H9 (cell line): ENCODE data around the gene FANCC. TPM values are rescaled to one million over a fixed set of nuclear protein-coding genes. Genes with fewer than 3 reads are reported as not detected.

Experiments used
- DNase-seq: peaks from one replicate; pipeline ENCODE4 v3.0.0-alpha.2; 2017
- H2AFZ ChIP-seq: one replicate; pipeline ENCODE4 v1.6.1; 2013; ENCODE audit warnings: mild to moderate bottlenecking, low read length, control low read depth, moderate library complexity
- H2AK5ac ChIP-seq: 2 replicates; pipeline ENCODE4 v1.6.1; 2013; ENCODE audit warnings: low read length, control low read depth, mixed read lengths; ENCODE audit not compliant: insufficient read length
- H2BK120ac ChIP-seq: one replicate; pipeline ENCODE4 v1.6.1; 2013; ENCODE audit warnings: low read depth, mild to moderate bottlenecking, low read length, control low read depth, inconsistent platforms; ENCODE audit not compliant: poor library complexity, severe bottlenecking
- H2BK12ac ChIP-seq: 2 replicates; pipeline ENCODE4 v1.6.1; 2013; ENCODE audit warnings: low read length, control low read depth, mixed read lengths, low read depth; ENCODE audit not compliant: insufficient read length
- H2BK15ac ChIP-seq: 2 replicates; pipeline ENCODE4 v1.6.1; 2013; ENCODE audit warnings: low read depth, low read length, control low read depth
- H2BK20ac ChIP-seq: one replicate; pipeline ENCODE4 v1.6.1; 2013; ENCODE audit warnings: low read depth, mild to moderate bottlenecking, low read length, control low read depth, inconsistent platforms; ENCODE audit not compliant: poor library complexity, severe bottlenecking
- H2BK5ac ChIP-seq: 2 replicates; pipeline ENCODE4 v1.6.1; 2013; ENCODE audit warnings: low read length, control low read depth, mixed read lengths; ENCODE audit not compliant: insufficient read length
- H3K14ac ChIP-seq: 2 replicates; pipeline ENCODE4 v1.6.1; 2013; ENCODE audit warnings: low read length, control low read depth; ENCODE audit not compliant: insufficient read depth
- H3K18ac ChIP-seq: 2 replicates; pipeline ENCODE4 v1.6.1; 2013; ENCODE audit warnings: low read depth, mild to moderate bottlenecking, mixed read lengths, low read length, control low read depth; ENCODE audit not compliant: insufficient read length
- H3K23ac ChIP-seq: 2 replicates; pipeline ENCODE4 v1.6.1; 2013; ENCODE audit warnings: low read length, control low read depth, mixed read lengths, low read depth; ENCODE audit not compliant: insufficient read length
- H3K23me2 ChIP-seq: 2 replicates; pipeline ENCODE4 v1.6.1; 2013; ENCODE audit warnings: low read depth, mild to moderate bottlenecking, mixed read lengths, low read length, control low read depth; ENCODE audit not compliant: insufficient read length, poor library complexity, severe bottlenecking
- H3K27ac ChIP-seq: 2 replicates; pipeline ENCODE4 v1.5.1; 2013; ENCODE audit warnings: low read length, control low read depth, mixed read lengths, low read depth; ENCODE audit not compliant: insufficient read length
- H3K27me3 ChIP-seq: 2 replicates; pipeline ENCODE4 v1.6.1; 2013; ENCODE audit warnings: low read length, control low read depth, inconsistent platforms; ENCODE audit not compliant: insufficient read depth
- H3K4ac ChIP-seq: 2 replicates; pipeline ENCODE4 v1.6.1; 2013; ENCODE audit warnings: low read depth, mild to moderate bottlenecking, control low read depth, inconsistent platforms, low read length, moderate library complexity
- H3K4me1 ChIP-seq: 2 replicates; pipeline ENCODE4 v1.6.1; 2013; ENCODE audit warnings: low read length, control low read depth, inconsistent platforms; ENCODE audit not compliant: insufficient read depth
- H3K4me2 ChIP-seq: 2 replicates; pipeline ENCODE4 v1.6.1; 2013; ENCODE audit warnings: low read length, control low read depth, mixed read lengths; ENCODE audit not compliant: insufficient read length, insufficient read depth
- H3K56ac ChIP-seq: 2 replicates; pipeline ENCODE4 v1.6.1; 2013; ENCODE audit warnings: low read depth, mild to moderate bottlenecking, mixed read lengths, low read length, control low read depth; ENCODE audit not compliant: insufficient read length
- H3K79me1 ChIP-seq: 2 replicates; pipeline ENCODE4 v1.6.1; 2013; ENCODE audit warnings: low read depth, mild to moderate bottlenecking, moderate library complexity, low read length, control low read depth, inconsistent platforms; ENCODE audit not compliant: insufficient read depth, poor library complexity, severe bottlenecking
- H3K79me2 ChIP-seq: 2 replicates; pipeline ENCODE4 v1.6.1; 2013; ENCODE audit warnings: low read length, control low read depth, inconsistent platforms; ENCODE audit not compliant: insufficient read depth
- H3K9ac ChIP-seq: 2 replicates; pipeline ENCODE4 v1.6.1; 2013; ENCODE audit warnings: low read length, control low read depth, mixed read lengths; ENCODE audit not compliant: insufficient read length; ENCODE audit errors: extremely low read depth
- H3K9me3 ChIP-seq: one replicate; pipeline ENCODE4 v1.6.1; 2013; ENCODE audit warnings: low read depth, low read length, inconsistent platforms; ENCODE audit not compliant: control insufficient read depth
- H3T11ph ChIP-seq: one replicate; pipeline ENCODE4 v1.6.1; 2013; ENCODE audit warnings: mild to moderate bottlenecking, low read length, control low read depth, inconsistent platforms
- H4K20me1 ChIP-seq: one replicate; pipeline ENCODE4 v1.6.1; 2013; ENCODE audit not compliant: control insufficient read depth, insufficient read length, insufficient read depth
- H4K5ac ChIP-seq: 2 replicates; pipeline ENCODE4 v1.6.1; 2013; ENCODE audit warnings: low read depth, mild to moderate bottlenecking, mixed read lengths, low read length, control low read depth; ENCODE audit not compliant: insufficient read length
- H4K8ac ChIP-seq: replicated peaks from 2 replicates; pipeline ENCODE4 v1.6.1; 2013; ENCODE audit warnings: low read length, control low read depth, mixed read lengths, low read depth; ENCODE audit not compliant: insufficient read length
- H4K91ac ChIP-seq: 2 replicates; pipeline ENCODE4 v1.6.1; 2013; ENCODE audit warnings: low read depth, mild to moderate bottlenecking, moderate library complexity, mixed read lengths, low read length, control low read depth; ENCODE audit not compliant: insufficient read length
- H3K27ac Mint-ChIP-seq, 3 experiments: 2 replicates in 2 of 3; 3 replicates in 1 of 3; pipeline ENCODE4 v1.8.0; 2020 to 2021; ENCODE audit warnings: mixed read lengths in 3 of 3, mild to moderate bottlenecking in 1 of 3, moderate library complexity in 1 of 3
- H3K27me3 Mint-ChIP-seq: 2 replicates; pipeline ENCODE4 v1.8.0; 2021; ENCODE audit warnings: low read depth, mild to moderate bottlenecking, moderate library complexity, mixed read lengths
- H3K36me3 Mint-ChIP-seq, 3 experiments: 2 replicates in 2 of 3; 3 replicates in 1 of 3; pipeline ENCODE4 v1.8.0; 2020 to 2021; ENCODE audit warnings: low read depth in 3 of 3, mixed read lengths in 3 of 3; ENCODE audit not compliant: insufficient read depth in 1 of 3
- H3K4me1 Mint-ChIP-seq, 2 experiments: 2 replicates each; pipeline ENCODE4 v1.8.0; 2020; ENCODE audit warnings: mixed read lengths in 2 of 2
- H3K4me3 Mint-ChIP-seq, 2 experiments: 2 replicates in 1 of 2; 3 replicates in 1 of 2; pipeline ENCODE4 v1.8.0; 2020 to 2021; ENCODE audit warnings: mild to moderate bottlenecking in 2 of 2, mixed read lengths in 2 of 2, moderate library complexity in 1 of 2
- H3K9me3 Mint-ChIP-seq, 2 experiments: 2 replicates in 1 of 2; 3 replicates in 1 of 2; pipeline ENCODE4 v1.8.0; 2020; ENCODE audit warnings: mild to moderate bottlenecking in 2 of 2, mixed read lengths in 2 of 2, moderate library complexity in 1 of 2
- WGBS: extraction: QIAGEN DNeasy Blood & Tissue Kit; methylation state at CpG from one replicate; pipeline ENCODE4 v1.1.7; 2013; ENCODE audit warnings: missing lambda C conversion rate, low lambda C conversion rate, mixed read lengths; ENCODE audit not compliant: insufficient read length; ENCODE audit errors: extremely low coverage; 5-methylcytosine and 5-hydroxymethylcytosine counted together
- total RNA-seq: library from RNA; stranded (reverse); gene quantifications from 2 replicates; pipeline ENCODE4 v1.2.1, GENCODE V29; 2021
- TF ChIP-seq, protein P1 (sequence below): fragments of 200-600 bp; sonication (generic); conservative IDR thresholded peaks from 3 replicates; pipeline ENCODE4 v1.8.0; 2021; ENCODE audit warnings: antibody characterized with exemption, mild to moderate bottlenecking

The FANCC gene
- total RNA-seq, 1 experiment from 2014 or later = 14.6 TPM

- Mint-ChIP-seq H3K36me3 (no peaks in the 10 kb centered on the region), H3K27me3 (no peaks in the 10 kb centered on the region; the same call in 1 of the 2 replicates), H3K4me3 (no peak overlapping the region), H3K4me1 (peaks cover 16 to 21% of the 10 kb centered on the region in 2 experiments), H3K27ac (no peak overlapping the region), H3K9me3 (no peaks in the 10 kb centered on the region)
- TF ChIP-seq, protein P1, sequence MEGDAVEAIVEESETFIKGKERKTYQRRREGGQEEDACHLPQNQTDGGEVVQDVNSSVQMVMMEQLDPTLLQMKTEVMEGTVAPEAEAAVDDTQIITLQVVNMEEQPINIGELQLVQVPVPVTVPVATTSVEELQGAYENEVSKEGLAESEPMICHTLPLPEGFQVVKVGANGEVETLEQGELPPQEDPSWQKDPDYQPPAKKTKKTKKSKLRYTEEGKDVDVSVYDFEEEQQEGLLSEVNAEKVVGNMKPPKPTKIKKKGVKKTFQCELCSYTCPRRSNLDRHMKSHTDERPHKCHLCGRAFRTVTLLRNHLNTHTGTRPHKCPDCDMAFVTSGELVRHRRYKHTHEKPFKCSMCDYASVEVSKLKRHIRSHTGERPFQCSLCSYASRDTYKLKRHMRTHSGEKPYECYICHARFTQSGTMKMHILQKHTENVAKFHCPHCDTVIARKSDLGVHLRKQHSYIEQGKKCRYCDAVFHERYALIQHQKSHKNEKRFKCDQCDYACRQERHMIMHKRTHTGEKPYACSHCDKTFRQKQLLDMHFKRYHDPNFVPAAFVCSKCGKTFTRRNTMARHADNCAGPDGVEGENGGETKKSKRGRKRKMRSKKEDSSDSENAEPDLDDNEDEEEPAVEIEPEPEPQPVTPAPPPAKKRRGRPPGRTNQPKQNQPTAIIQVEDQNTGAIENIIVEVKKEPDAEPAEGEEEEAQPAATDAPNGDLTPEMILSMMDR = peak; percentile 73
- no peak overlapping the region for H2AFZ ChIP-seq
- no peaks in the 10 kb centered on the region for H3K9me3 ChIP-seq
- H3K9ac ChIP-seq = no peak overlapping the region
- peaks cover 3% of the 10 kb centered on the region for H4K20me1 ChIP-seq
- no peak overlapping the region for H3K23ac ChIP-seq
- no peak overlapping the region for H3K4me2 ChIP-seq
- H2BK15ac ChIP-seq = no peak overlapping the region
- no peaks in the 10 kb centered on the region for H3K27me3 ChIP-seq
- no peaks in the 10 kb centered on the region for H3K79me2 ChIP-seq
- H3K79me1 ChIP-seq = no peaks in the 10 kb centered on the region
- H2BK5ac ChIP-seq = no peak overlapping the region
- H3K56ac ChIP-seq = no peak overlapping the region
- H2BK12ac ChIP-seq = no peak overlapping the region
- H3K4me1 ChIP-seq = no peaks in the 10 kb centered on the region
- H2BK20ac ChIP-seq = no peak overlapping the region
- no CpG with 5 or more reads among the region's 3 CpGs for WGBS
- no peak for DNase-seq
- no peak overlapping the region for H2BK120ac ChIP-seq
- H3K23me2 ChIP-seq = no peaks in the 10 kb centered on the region
- no peak overlapping the region for H3T11ph ChIP-seq
- H4K91ac ChIP-seq = no peak overlapping the region
- H3K18ac ChIP-seq = no peak overlapping the region
- H2AK5ac ChIP-seq = no peak overlapping the region
- no peak overlapping the region for H3K14ac ChIP-seq
- H3K27ac ChIP-seq = no peak overlapping the region
- no peak overlapping the region for H3K4ac ChIP-seq
- no peak overlapping the region for H4K8ac ChIP-seq
- H4K5ac ChIP-seq = no peak overlapping the region
Observed at GRCh38 chr9:95181226-95181818, 136.2 kb downstream of the FANCC start.
